Cortex of kidney (tissue), 1 donor: ENCODE results near the gene ARID3A.

Source experiments
- DNase-seq: peaks from one replicate; lab custom pipeline; 2025; lab: John Stamatoyannopoulos, UW

ARID3A gene

DNA sequence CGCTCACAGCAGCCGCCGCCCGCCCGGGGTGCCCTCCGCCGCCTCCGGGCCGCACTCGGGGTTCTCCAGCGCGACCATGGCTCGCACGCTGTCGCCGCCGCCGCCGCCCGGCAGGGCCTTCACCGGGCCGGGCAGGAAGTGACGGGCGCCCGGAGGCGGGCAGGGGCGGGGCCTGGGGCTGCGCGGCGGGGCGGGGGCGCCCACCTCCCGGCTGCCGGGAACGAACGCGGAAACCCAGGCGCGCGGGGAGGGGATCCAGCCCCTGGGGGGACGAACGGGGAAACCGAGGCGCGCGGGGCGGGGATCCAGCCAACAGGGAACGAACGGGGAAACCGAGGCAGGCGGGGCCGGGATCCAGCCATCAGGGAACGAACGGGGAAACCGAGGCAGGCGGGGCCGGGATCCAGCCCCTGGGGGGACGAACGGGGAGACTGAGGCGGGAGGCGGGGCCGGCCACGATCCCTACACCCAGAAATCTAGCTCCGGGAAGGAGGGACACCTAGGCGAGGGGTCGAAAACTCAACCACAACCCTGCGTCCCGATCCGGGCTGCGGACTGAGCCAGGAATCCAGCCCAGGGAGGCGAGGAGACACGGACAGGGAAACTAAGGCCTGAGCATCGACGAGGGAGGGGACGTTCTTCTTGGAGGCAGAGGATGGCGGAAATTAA, 12.6 kb upstream of the ARID3A start, which contains the start of gene R3HDM4:
Gene R3HDM4, minus strand, starts transcription at position 140 of the 669 bp plus-strand sequence. Its CDS starts 62 bp downstream, at position 78.
- DNase-seq: no peak

DNA sequence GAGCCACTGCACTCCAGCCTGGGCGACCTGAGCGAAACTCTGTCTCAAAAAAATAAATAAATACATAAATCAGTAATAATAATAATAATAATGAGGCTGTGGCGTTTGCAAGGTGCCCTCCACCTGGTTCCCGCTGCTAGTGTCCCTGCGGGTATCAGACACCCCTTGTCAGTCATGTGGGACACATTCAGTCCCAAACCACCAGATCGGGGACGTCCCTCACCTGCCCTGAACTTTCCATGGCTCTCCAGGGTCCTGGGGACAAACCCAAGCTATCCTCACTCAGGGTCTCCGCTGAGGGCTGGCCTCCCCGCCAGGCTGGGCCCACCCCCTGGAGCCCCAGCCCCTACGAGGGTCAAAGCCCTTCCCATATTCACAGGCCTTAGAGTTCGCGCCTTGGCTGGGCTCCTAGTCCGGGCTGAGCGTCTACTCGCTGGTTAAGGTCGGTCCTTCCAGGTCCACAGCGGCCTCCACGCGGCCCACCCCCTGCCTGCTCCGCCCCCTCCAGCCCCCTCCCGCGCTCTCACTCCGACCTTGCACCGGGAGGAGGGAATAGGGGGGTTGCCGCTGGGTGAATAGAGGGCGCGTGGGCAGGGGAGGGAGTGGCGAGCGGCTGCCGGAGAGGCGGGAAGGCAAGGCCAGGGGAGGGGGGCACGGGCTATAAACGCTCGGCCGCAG, 9.1 kb upstream of the ARID3A start:
- no peak for DNase-seq

DNA sequence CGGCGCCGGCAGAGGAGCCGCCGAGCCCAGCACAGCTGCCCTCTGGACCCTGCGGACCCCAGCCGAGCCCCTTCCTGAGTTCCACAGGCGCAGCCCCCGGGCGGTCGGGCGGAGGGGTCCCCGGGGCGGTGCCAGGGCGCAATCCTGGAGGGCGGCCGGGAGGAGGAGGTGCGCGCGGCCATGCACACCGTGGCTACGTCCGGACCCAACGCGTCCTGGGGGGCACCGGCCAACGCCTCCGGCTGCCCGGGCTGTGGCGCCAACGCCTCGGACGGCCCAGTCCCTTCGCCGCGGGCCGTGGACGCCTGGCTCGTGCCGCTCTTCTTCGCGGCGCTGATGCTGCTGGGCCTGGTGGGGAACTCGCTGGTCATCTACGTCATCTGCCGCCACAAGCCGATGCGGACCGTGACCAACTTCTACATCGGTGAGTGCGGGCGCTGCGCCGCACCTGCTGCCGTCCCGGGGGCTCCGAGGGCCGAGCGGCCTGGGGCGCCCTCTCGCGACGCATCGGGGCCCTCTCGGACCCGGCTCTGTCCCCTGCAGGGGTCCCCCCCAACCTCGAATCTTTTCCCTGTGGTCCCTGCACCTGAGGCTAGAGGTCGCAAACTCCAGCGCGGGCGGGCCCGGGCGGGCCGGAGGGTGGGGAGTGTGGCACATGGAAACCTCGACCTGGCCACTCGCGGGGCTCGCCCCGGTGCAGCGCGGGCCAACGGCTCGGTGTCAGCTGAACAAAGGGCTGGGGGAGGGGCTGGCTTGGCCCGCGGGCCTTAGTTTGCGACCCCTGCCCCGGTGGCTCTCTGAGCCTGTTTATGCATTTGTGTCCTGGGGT, 8.3 kb upstream of the ARID3A start, which contains the start of gene KISS1R:
Gene KISS1R, plus strand, starts transcription at position 11 of the 829 bp plus-strand sequence. Its CDS starts 170 bp downstream, at position 181.
- no peak for DNase-seq

DNA sequence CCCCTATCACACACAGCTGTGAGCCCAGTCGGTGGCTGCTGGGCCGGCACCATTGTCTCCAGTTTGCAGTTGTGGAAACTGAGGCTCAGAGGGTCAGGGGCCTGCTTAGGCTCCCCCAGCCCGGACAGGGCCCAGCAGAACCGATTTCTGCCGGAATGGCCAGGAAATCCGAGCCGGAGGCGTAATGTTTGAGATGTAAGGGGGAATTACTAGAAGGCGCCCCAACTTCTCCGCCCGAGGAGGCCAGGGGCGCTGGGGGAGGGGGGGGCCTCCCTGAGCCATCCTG, 7.7 kb upstream of the ARID3A start:
- no peak for DNase-seq

DNA sequence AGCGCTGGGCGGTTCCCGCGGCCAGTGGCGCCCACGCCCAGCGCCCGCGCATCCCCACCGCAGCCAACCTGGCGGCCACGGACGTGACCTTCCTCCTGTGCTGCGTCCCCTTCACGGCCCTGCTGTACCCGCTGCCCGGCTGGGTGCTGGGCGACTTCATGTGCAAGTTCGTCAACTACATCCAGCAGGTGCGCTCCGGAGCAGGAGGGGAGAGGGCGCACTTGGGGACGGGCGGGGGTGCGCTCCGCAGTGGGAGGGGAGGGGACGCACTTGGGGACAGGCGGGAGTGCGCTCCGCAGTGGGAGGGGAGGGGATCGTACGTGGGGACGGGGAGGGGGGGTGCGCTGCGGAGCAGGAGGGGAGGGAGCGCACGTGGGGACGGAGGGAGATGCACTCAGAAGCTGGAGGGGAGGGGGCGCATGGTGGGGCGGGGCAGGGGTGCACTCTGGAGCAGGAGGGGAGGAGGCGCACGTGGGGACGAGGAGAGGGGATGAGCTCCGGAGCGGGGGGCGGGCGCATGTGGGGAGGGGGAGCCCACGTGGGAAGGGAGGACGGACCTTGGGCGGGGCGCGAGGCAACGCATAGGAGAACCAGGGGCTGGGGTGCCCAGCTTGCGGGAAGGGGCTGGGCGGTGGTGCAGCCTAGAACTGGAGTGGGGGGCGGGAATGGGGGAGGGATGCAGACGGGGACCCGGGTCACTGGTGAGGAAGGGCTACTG, 7.2 kb upstream of the ARID3A start:
- DNase-seq: no peak

DNA sequence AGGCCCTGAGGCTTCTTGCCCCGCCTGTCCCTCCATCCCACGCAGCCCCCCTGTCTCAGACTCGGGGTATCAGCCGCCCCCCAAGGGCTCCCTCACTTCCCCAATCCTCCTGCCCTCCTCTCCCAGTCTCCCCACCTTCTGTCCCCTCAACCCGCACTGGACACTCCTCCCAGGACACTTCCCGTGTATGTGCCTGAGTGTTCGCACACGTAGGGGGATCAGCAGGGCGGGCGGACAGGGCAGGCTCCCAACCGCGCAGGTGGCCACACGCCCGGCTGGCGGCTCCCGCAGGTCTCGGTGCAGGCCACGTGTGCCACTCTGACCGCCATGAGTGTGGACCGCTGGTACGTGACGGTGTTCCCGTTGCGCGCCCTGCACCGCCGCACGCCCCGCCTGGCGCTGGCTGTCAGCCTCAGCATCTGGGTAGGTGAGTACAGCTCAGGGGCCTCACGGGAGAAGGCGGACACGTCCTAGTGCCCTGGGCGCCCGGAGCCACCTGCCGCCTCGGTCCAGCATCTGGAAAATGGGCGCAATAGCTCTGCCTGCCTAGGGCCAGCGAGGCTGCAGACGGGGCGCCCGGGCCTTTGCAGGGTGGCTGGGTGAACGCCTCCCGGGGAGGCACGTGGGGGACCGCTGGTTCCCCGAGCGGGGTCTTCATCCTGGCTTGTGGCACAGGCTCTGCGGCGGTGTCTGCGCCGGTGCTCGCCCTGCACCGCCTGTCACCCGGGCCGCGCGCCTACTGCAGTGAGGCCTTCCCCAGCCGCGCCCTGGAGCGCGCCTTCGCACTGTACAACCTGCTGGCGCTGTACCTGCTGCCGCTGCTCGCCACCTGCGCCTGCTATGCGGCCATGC, 6.4 kb upstream of the ARID3A start:
- no peak for DNase-seq

DNA sequence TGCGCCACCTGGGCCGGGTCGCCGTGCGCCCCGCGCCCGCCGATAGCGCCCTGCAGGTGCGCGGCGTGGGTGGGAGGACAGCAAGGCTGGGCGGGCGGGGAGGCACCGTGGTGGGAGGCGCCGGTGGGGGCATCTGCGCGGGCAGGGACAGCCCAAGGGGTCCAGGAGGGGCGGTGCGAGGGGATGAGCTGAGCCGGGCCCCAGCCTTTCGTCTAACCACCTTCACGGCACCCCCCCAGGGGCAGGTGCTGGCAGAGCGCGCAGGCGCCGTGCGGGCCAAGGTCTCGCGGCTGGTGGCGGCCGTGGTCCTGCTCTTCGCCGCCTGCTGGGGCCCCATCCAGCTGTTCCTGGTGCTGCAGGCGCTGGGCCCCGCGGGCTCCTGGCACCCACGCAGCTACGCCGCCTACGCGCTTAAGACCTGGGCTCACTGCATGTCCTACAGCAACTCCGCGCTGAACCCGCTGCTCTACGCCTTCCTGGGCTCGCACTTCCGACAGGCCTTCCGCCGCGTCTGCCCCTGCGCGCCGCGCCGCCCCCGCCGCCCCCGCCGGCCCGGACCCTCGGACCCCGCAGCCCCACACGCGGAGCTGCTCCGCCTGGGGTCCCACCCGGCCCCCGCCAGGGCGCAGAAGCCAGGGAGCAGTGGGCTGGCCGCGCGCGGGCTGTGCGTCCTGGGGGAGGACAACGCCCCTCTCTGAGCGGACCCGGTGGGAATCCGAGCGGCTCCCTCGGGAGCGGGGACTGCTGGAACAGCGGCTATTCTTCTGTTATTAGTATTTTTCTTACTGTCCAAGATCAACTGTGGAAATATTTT, 5.6 kb upstream of the ARID3A start:
- DNase-seq: no peak

DNA sequence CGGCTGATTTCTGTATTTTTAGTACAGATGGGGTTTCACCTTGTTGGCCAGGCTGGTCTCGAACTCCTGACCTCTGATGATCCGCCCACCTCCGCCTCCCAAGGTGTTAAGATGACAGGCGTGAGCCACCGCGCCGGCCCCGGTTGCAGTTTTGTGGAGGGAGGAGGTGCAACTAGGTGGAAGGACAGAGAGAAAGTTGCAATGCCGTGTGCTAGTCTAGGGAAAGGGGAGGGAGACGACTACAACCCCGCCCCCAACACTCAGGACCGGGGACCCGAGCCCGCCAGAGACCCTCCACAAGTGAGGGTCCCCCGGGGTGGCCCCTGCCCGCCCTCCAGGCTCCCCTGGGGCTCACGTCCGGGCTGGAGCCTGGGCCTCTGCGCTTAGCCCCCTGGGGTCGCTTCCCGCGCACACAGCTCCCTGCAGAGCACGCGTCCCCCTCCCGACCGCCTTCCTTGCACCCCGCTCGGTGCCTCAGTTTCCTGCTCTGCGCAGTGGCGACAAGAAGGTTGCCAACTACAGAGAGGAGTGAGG, 1.2 kb upstream of the ARID3A start:
- DNase-seq: no peak

DNA sequence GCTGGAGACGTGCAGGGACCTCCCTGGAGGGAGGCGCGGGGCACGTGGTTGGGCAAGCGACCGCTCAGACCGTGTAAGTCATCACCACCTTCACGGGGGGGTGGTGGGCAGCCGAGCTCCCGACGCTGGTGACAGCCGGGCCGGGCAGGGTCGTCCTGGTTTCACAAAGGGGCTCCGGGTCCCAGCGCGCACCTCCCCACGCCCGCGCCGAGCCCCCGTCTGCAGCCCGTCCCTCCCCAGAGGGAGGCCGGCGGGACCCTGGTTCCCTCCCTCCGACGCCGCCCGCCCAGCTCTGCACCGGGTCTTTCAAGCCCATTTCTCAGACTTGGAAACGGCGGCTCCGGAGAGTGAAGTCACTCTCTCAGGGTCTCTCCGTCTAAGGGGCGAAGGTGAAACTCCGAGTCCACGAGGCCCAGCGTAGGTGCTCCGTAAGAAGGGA, 729 bp upstream of the ARID3A start:
- no peak for DNase-seq

DNA sequence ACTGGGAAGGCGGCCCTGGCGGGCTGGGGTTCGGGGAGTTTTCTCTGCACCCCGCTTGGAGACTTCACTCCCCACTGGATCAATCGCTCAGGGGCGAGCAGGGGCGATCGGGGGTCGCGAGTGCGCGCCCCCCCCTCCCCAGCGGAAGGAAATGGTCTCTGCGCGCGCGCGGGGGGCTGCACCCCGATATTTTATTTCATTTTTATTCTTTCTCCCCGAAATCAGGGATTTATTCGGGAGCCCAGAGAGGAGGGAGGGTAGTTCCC, 421 bp downstream of the ARID3A start:
- DNase-seq: no peak

DNA sequence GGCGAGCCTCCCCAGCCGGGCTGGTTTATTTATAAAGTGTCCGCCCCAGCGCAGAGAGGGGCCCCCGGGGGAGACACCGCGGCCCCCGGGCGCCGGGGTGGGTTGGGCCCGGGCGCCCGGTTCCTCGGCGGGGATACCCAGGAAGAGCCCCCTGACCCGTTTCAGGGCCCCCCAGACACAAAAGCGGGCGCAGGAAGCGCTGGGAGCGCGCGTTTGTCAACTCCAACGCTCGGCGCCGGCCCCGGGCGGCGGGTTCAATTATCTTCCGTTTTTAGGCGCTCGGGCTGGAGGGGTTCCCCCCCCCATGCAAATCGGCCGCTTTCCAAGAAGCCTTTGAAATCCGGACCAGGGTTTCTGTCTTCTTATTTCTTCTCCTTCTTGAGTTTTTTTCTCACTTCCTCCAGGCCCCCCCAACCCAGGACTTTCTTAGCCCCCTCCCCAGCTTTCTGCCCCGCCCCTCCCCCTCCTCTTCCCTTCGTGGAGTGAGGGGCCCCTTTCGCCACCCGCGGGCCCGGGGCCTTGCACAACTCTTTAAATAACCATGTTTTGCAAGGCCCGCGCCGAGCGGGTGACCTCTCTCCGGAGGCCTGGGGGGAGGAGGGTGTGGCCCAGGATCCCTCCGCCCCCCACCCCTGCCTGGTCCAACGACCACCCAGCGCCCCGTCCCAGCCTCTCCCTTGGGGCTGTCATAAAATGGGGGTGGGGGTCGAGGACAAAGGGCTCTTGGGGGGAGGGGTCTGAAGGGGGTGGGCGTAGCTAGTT, 935 bp downstream of the ARID3A start:
- no peak for DNase-seq

DNA sequence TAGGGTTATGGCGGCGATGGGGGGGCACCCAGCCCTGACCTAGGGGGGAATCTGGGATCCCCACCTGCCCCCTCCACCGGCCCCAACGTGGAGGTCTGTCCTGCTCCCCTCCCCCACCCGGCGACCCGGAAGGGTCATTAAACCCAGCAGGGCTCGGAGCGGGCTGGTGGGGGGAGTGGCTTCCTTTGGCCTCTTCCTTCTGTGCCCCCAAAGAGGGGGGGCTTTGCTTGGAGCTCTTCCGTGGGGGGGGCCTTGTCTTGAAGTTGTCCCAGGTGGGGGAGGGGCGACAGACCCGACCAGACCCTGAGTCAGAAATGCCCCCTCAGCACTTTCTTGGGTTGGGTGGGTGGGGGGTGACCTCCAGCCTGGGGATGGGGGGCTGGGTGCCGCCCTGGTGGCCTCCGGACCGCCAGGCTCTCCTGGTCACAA, 1.5 kb downstream of the ARID3A start:
- no peak for DNase-seq

DNA sequence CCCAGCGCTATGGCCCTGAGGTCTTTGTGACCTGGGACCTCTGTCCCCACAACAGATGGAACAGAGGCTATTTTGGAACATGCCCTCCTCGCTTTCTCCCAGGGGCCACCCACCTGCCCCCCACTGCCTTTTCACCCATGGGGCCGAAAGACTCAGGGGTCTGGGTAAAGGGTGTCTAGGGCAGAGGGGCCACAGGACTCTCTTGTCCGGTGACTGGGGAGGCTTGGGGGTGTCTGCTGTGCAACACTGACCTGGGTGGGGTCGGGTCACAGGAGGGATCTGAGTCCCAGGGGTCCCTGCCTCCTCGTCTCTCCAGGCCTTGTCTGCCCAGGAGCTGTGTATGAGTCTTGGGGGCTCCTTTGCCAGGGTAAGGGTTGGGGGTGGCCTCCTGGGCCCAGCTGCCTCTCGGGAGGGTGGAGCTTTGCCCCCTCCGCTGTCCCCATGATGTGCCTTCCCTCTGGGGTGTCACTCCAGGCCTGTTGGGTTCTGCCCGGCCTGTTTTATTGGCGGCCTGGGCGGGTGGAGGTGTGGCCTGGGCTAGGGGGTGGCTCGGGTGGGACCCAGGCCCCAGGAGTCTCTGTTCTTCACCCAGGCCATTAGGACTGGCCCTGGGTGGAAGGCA, 2.1 kb downstream of the ARID3A start:
- no peak for DNase-seq

DNA sequence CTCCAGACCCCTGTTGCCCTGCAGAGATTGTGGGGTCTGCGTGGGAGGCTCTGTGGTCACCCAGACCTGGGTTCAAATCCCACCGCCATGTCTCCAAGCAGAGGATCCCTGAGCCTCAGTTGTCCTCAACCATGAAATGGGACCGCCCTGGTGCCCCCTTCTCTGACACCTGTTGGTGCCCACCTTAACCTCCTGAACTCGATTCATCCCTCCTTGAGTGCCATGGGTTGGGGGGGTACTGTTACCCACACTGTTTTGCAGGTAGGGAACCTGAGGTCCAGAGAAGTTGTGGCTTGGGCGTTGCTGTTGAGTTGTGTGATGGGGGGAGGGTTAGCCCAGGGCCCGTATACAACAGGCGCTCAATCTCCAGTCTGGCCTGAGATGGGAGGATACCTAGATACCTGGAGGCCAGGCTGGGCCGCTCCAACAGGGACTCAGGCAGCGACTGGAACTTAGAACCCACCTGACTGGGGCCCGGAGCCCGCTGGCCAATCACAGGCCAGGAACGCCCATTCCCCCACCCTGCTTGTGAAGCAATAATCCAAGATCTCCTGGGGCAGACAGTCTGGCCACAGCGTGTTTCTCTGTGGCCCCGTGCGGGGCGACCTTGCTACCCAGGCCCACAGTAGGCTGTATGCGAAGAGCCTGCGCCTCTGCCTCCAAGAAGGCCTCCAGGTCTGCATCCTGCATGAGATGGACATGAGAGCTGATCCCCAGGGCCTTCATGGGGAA, 2.8 kb downstream of the ARID3A start:
- no peak for DNase-seq

DNA sequence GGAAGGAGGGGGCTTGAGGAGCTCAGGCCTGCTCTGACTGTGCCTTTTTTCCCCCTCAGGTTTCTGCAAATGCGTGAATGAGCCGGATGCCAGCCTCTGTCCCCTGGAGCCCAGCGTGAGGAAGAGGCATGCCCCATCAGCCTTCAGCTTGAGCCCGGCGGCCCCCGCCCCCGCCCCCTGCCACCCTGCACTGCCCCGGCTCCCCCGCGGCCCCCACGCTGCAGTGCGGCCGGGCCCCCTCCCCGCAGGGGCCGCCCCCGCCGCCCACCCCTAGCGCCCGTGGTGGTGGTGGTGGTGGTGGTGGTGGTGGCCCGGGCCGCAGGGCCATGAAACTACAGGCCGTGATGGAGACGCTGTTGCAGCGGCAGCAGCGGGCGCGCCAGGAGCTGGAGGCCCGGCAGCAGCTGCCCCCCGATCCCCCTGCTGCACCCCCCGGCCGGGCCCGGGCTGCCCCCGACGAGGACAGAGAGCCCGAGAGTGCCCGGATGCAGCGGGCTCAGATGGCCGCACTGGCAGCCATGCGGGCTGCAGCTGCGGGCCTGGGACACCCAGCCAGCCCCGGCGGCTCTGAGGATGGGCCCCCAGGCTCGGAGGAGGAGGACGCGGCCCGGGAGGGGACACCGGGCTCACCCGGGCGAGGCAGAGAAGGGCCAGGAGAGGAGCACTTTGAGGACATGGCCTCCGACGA, 3.5 kb downstream of the ARID3A start:
- DNase-seq: no peak

DNA sequence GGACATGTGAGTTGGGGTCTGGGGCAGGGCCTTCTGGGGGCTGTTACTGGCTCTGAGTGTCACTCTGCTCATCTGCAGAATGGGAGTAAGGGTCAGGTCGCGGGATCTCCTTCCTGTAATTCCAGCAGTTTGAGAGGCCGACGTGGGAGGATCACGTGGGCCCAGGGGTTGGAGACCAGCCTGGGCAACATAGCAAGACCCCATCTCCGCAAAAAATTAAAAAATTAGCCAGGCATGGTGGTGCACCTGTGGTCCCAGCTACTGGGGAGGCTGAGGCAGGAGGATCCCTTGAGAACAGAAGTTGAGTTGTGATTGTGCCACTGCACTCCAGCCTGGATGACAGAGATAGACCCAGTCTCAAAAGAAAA, 4.0 kb downstream of the ARID3A start:
- no peak for DNase-seq

DNA sequence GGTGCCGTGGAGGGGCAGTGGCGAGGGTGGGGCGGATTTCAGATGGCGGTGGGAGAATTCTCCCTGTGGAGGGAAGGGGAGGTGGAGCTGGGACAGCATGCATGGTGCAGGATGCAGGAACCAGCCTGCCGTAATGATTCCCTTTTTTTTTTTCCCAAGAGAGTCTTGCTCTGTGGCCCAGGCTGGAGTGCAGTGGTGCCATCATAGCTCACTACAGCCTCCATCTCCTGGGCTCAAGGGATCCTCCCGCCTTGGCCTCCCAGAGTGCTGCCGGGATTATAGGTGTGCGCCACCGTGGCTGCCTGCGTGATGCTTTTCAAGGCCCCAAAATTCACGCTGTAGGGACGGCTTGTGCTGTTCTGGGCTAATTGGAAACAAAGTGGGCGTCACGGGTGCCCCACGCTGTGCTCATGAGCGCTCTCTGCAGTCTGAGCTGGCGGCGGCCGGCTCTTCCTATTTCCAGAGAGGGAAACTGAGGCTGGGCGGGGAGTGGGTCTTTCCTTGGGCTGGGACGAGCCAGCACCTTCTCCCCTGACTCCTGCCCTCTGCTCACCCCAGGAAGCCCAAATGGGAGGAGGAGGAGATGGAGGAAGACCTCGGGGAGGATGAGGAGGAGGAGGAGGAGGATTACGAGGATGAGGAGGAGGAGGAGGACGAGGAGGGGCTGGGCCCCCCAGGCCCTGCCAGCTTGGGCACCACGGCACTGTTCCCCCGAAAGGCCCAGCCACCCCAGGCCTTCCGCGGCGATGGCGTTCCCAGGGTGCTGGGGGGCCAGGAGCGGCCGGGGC, 6.2 kb downstream of the ARID3A start:
- no peak for DNase-seq
